HL-60 (cell line): ENCODE measurements around the gene SULT2B1.

ENCODE experiments used
- GABPA ChIP-seq: IDR thresholded peaks from 2 replicates; pipeline ENCODE4 v1.6.1; 2012; ENCODE audit warnings: low read depth
- POLR2AphosphoS5 ChIP-seq: IDR thresholded peaks from 2 replicates; pipeline ENCODE4 v1.6.1; 2012; ENCODE audit warnings: low read depth
- REST ChIP-seq: IDR thresholded peaks from 2 replicates; pipeline ENCODE4 v1.6.1; 2012; ENCODE audit warnings: low read depth; ENCODE audit not compliant: insufficient replicate concordance
- TF ChIP-seq, protein P1 (sequence below): IDR thresholded peaks from one replicate; pipeline ENCODE4 v1.5.1; 2011; ENCODE audit warnings: low read length, control low read depth, inconsistent platforms; ENCODE audit not compliant: insufficient read depth

DNA sequence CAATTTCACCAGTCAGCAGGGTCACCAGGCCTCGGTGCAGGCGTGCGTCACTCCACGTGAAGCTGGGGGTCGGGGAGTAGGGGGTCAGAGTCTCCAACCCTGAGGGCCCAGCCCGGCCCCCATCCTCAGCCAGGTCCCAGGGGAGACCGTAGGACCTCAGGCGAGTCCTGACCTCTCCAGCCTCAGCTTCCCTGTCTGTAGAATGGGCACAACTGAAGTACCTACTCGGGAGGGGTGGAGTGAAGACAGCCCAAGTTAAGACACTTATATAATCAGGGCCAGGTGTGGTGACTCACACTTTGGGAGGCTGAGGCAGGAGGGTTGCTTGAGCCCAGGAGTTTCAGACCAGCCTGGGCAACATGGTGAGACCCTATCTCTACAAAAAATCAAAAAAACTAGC is 51.9 kb downstream of the SULT2B1 start:
- TF ChIP-seq, protein P1, sequence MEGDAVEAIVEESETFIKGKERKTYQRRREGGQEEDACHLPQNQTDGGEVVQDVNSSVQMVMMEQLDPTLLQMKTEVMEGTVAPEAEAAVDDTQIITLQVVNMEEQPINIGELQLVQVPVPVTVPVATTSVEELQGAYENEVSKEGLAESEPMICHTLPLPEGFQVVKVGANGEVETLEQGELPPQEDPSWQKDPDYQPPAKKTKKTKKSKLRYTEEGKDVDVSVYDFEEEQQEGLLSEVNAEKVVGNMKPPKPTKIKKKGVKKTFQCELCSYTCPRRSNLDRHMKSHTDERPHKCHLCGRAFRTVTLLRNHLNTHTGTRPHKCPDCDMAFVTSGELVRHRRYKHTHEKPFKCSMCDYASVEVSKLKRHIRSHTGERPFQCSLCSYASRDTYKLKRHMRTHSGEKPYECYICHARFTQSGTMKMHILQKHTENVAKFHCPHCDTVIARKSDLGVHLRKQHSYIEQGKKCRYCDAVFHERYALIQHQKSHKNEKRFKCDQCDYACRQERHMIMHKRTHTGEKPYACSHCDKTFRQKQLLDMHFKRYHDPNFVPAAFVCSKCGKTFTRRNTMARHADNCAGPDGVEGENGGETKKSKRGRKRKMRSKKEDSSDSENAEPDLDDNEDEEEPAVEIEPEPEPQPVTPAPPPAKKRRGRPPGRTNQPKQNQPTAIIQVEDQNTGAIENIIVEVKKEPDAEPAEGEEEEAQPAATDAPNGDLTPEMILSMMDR, result no peak
- TF ChIP-seq POLR2AphosphoS5, result no peak
- TF ChIP-seq REST, result no peak
- no peak for TF ChIP-seq GABPA
